ENCODE results near the gene DZANK1.

GRCh38 chr20:18477821-18478220 is 11.0 kb upstream of the DZANK1 start:
- no peak for TF ChIP-seq CTCF (IDR thresholded peaks at IDR 0.05)
- TF ChIP-seq ZFX (IDR thresholded peaks at IDR 0.05; ENCODE audit: borderline replicate concordance), result no peak
